Measurements from ENCODE around the gene CAPZA2. TPM values are rescaled to one million over a fixed set of nuclear protein-coding genes. Genes with fewer than 3 reads are reported as not detected.
A peak's percentile ranks its signal among the peaks of the same experiment; 100 is the strongest.

The CAPZA2 gene
- total and polyA plus RNA-seq, 9 of the 15 experiments (the other 6 are each of a cell fraction or from before 2014, with no cell fraction given): 67.0 to 524 (median 176) TPM

- no peak overlapping the region for H3K27ac ChIP-seq (ENCODE audit: extremely low read depth, low read depth, low read length)
- H2AFZ ChIP-seq (ENCODE audit: low read depth, low read length): 0 out of 2 replicates have a peak overlapping the region, but pooled peaks have one; percentile 12
- FAIRE-seq (no peak), ATAC-seq (no peak), DNase-seq (ENCODE audit: extremely low read depth in 1 of 4, low spot score in 3 of 4) (no peak)
- BruUV-seq (replicated peaks): no TSS peak
- TF ChIP-seq LEF1 (IDR thresholded peaks at IDR 0.05) (no peak), ZNF316 (IDR thresholded peaks at IDR 0.05) (peak; percentile 47), EHMT2 (IDR thresholded peaks at IDR 0.05) (peak; percentile 46; the same call in 1 of the 2 replicates), ZNF512 (tag; IDR thresholded peaks at IDR 0.05) (no peak), TAL1 (IDR thresholded peaks at IDR 0.05) (peak; percentile 12; the same call in 1 of the 2 replicates), BRF1 (IDR thresholded peaks at IDR 0.05; ENCODE audit: borderline replicate concordance, extremely low read depth, insufficient read length) (no peak), MCM3 (IDR thresholded peaks at IDR 0.05) (peak; percentile 76; the same call in 1 of the 2 replicates), MYBL2 (IDR thresholded peaks at IDR 0.05; ENCODE audit: low read depth) (no peak), MYBL2 (CRISPR knock-in tag; IDR thresholded peaks at IDR 0.05; ENCODE audit: borderline replicate concordance) (no peak)
- TF ChIP-seq, protein P1, sequence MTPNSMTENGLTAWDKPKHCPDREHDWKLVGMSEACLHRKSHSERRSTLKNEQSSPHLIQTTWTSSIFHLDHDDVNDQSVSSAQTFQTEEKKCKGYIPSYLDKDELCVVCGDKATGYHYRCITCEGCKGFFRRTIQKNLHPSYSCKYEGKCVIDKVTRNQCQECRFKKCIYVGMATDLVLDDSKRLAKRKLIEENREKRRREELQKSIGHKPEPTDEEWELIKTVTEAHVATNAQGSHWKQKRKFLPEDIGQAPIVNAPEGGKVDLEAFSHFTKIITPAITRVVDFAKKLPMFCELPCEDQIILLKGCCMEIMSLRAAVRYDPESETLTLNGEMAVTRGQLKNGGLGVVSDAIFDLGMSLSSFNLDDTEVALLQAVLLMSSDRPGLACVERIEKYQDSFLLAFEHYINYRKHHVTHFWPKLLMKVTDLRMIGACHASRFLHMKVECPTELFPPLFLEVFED (CRISPR knock-in tag; conservative IDR thresholded peaks at IDR 0.05): 0 out of 2 replicates have a peak, but pooled peaks have one; percentile 21
- TF ChIP-seq, protein P2, sequence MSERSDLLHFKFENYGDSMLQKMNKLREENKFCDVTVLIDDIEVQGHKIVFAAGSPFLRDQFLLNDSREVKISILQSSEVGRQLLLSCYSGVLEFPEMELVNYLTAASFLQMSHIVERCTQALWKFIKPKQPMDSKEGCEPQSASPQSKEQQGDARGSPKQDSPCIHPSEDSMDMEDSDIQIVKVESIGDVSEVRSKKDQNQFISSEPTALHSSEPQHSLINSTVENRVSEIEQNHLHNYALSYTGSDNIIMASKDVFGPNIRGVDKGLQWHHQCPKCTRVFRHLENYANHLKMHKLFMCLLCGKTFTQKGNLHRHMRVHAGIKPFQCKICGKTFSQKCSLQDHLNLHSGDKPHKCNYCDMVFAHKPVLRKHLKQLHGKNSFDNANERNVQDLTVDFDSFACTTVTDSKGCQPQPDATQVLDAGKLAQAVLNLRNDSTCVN (CRISPR knock-in tag; IDR thresholded peaks at IDR 0.05): 0 out of 2 replicates have a peak, but pooled peaks have one; percentile 17
- TF ChIP-seq, protein P3, sequence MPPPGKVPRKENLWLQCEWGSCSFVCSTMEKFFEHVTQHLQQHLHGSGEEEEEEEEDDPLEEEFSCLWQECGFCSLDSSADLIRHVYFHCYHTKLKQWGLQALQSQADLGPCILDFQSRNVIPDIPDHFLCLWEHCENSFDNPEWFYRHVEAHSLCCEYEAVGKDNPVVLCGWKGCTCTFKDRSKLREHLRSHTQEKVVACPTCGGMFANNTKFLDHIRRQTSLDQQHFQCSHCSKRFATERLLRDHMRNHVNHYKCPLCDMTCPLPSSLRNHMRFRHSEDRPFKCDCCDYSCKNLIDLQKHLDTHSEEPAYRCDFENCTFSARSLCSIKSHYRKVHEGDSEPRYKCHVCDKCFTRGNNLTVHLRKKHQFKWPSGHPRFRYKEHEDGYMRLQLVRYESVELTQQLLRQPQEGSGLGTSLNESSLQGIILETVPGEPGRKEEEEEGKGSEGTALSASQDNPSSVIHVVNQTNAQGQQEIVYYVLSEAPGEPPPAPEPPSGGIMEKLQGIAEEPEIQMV (tag; conservative IDR thresholded peaks at IDR 0.05; ENCODE audit: low read depth): no peak
- H3K79me2 ChIP-seq (ENCODE audit: control insufficient read depth, insufficient read depth, low read length): no peaks in the 10 kb centered on the region
- H4K20me1 ChIP-seq (replicated peaks; ENCODE audit: control insufficient read depth, insufficient read depth, low read length): no peaks in the 10 kb centered on the region
- no peaks in the 10 kb centered on the region for H3K9me1 ChIP-seq (ENCODE audit: control insufficient read depth, insufficient read depth, low read length)
- WGBS (ENCODE audit: insufficient coverage, low coverage, missing lambda C conversion rate): 36% methylated on average over 2 of the region's 2 CpGs
- H3K9me3 ChIP-seq (replicated peaks; ENCODE audit: control insufficient read depth, insufficient read depth, low read depth, low read length): no peaks in the 10 kb centered on the region
- in situ Hi-C loops (cut with MboI): no loop called here
- no peak overlapping the region for H3K4me3 ChIP-seq
- CTCF ChIA-PET (ENCODE audit: low intra/inter-chr PET ratio): no interaction called here
- intact Hi-C loops (cut with micrococcal nuclease): no loop called here
- H3K9ac ChIP-seq (ENCODE audit: insufficient read depth in 1 of 2, low read depth in 2 of 2, low read length in 2 of 2): no peak overlapping the region
- no peaks in the 10 kb centered on the region for H3K36me3 ChIP-seq (ENCODE audit: control insufficient read depth, insufficient read depth, low read length)
- no peak overlapping the region for H3K4me2 ChIP-seq (ENCODE audit: insufficient read depth, low read length)
- peaks cover 0 to 2% of the 10 kb centered on the region in 2 experiments; a peak in 1 of 5 replicates for H3K4me1 ChIP-seq (replicated peaks in 1 of 2; ENCODE audit: control insufficient read depth in 2 of 2, insufficient read depth in 2 of 2, low read length in 2 of 2)
- POLR2A ChIA-PET: interaction anchor here (0.6 kb wide), 1 partner anchor 11 kb away, joined by 3 read pairs; no protein-coding TSS in a partner anchor
- no peaks in the 10 kb centered on the region for H3K27me3 ChIP-seq (ENCODE audit: control insufficient read depth in 2 of 2, insufficient read depth in 2 of 2, low read length in 2 of 2)
Measured at GRCh38 chr7:116934580-116934979, 72.2 kb downstream of the CAPZA2 start.

Measured in K562 (cell line).